ENCODE data around the gene GRID1. TPM values are rescaled to one million over a fixed set of nuclear protein-coding genes. Genes with fewer than 3 reads are reported as not detected.

GRID1 gene
- polyA plus RNA-seq, 4 donors, result 0.27 to 1.1 (median 0.40) TPM; not detected in 1

DNA sequence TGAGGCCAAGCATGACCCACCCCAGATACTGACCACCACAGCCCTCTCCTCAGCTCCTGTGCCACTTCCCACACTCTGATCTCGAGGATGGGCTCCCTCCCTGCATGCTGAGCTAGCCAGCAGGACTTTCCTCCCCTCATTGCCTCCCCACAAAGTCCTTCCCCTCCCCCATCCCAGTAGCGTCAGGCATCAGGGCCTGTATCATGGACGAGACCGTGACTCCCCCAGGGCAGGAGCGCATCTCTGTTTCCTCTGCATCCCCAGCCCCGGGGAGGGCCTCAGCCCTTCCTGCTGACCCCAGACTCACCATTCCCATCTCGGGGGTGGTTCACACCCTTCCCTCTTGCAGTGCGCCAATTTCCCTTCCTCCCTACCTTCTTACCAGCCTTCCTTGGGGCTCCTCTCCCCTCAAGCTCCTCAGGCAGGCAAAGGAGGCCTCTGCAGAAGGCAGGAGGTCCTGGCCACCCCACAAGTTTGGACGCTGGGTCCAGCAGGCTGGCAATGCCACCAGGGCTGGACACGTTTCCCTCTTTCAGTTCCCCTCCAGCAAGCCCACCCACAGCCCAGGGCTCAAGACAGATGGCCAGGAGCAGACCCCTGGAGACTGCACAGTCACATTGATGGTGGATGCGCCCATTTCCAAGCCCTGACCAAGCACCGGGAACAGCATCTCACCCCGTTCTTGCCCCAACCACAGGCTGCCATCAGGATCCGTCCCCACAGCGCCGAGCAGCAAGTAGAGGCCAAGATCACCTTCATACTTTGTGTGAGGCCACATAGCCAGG lies 36.5 kb downstream of the GRID1 start:
- H3K4me3 ChIP-seq (ENCODE audit: low read depth in 1 of 3, low read length in 3 of 3), result no peak overlapping the region
- H3K27ac ChIP-seq (ENCODE audit: low read depth in 1 of 3, low read length in 2 of 3), result no peak overlapping the region
- H3K27me3 ChIP-seq (ENCODE audit: control insufficient read depth in 3 of 3, insufficient read depth in 3 of 3, low read length in 3 of 3), result peaks cover 0 to 10% (median 0%) of the 10 kb centered on the region in 3 donors
- no peaks in the 10 kb centered on the region for H3K36me3 ChIP-seq (ENCODE audit: control insufficient read depth in 3 of 3, insufficient read depth in 2 of 3, low read depth in 1 of 3, low read length in 3 of 3)
- no peaks in the 10 kb centered on the region for H3K4me1 ChIP-seq (ENCODE audit: control insufficient read depth in 3 of 3, insufficient read depth in 2 of 3, low read depth in 1 of 3, low read length in 2 of 3)
- 74 to 81% (median 81%) methylated on average over 16 of the region's 16 CpGs for WGBS, 3 donors
- FAIRE-seq (no peak), DNase-seq (no peak)
- no peaks in the 10 kb centered on the region for H3K9me3 ChIP-seq (ENCODE audit: control insufficient read depth in 2 of 2, insufficient read depth in 1 of 2, low read depth in 1 of 2, low read length in 1 of 2)

DNA sequence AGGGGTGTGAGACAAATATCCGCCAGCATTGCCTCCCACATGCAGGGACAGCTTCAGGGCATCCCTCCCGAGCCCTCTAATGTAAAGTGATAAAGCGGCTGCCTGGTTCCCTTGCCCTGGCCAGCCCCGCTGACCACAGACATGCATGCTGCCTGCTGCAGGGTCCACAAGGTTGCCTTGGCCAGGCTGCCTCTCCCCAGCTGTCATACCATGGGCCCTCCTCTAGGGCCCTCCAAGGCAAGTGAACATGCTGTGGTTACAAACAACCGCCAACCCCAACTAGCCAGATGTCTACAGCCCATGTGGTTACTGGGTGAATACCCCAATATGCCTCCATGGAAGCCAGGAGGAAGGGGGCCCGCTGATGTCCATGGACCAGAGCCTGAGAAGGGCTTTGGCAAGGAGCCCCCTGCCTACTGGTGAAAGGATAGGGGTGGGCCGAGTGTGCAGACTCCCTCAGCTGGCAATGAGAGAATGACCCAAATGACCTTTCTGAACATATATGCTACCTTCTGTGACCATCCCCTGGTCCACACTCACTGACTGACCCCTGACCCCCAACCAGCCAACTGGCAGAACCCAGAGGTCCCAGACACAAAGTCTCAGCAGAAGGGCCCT lies 37.4 kb downstream of the GRID1 start:
- Histone ChIP-seq H3K27ac (ENCODE audit: low read depth in 1 of 3, low read length in 2 of 3) (no peak overlapping the region), H3K27me3 (ENCODE audit: control insufficient read depth in 3 of 3, insufficient read depth in 3 of 3, low read length in 3 of 3) (peaks cover 0 to 10% (median 0%) of the 10 kb centered on the region in 3 donors), H3K36me3 (ENCODE audit: control insufficient read depth in 3 of 3, insufficient read depth in 2 of 3, low read depth in 1 of 3, low read length in 3 of 3) (no peaks in the 10 kb centered on the region), H3K4me3 (ENCODE audit: low read depth in 1 of 3, low read length in 3 of 3) (no peak overlapping the region), H3K9me3 (ENCODE audit: control insufficient read depth in 2 of 2, insufficient read depth in 1 of 2, low read depth in 1 of 2, low read length in 1 of 2) (no peaks in the 10 kb centered on the region), H3K4me1 (ENCODE audit: control insufficient read depth in 3 of 3, insufficient read depth in 2 of 3, low read depth in 1 of 3, low read length in 2 of 3) (no peaks in the 10 kb centered on the region)
- 76 to 86% (median 77%) methylated on average over 7 of the region's 7 CpGs for WGBS, 3 donors
- no peak for FAIRE-seq
- no peak for DNase-seq

- FAIRE-seq (no peak), DNase-seq (no peak)
- WGBS, 3 donors, result 77 to 80% (median 78%) methylated on average over 7 of the region's 7 CpGs
- H3K4me1 ChIP-seq (ENCODE audit: control insufficient read depth in 3 of 3, insufficient read depth in 2 of 3, low read depth in 1 of 3, low read length in 2 of 3), result no peaks in the 10 kb centered on the region
- H3K36me3 ChIP-seq (ENCODE audit: control insufficient read depth in 3 of 3, insufficient read depth in 2 of 3, low read depth in 1 of 3, low read length in 3 of 3), result no peaks in the 10 kb centered on the region
- H3K27ac ChIP-seq (ENCODE audit: low read depth in 1 of 3, low read length in 2 of 3), result no peak overlapping the region
- H3K4me3 ChIP-seq (ENCODE audit: low read depth in 1 of 3, low read length in 3 of 3), result no peak overlapping the region
- H3K27me3 ChIP-seq (ENCODE audit: control insufficient read depth in 3 of 3, insufficient read depth in 3 of 3, low read length in 3 of 3), result peaks cover 0 to 7% (median 0%) of the 10 kb centered on the region in 3 donors
- H3K9me3 ChIP-seq (ENCODE audit: control insufficient read depth in 2 of 2, insufficient read depth in 1 of 2, low read depth in 1 of 2, low read length in 1 of 2), result no peaks in the 10 kb centered on the region
These were observed 38.5 kb downstream of the GRID1 start for GRCh38 chr10:86327954-86328725.

GRCh38 chr10:86325158-86325557 lies 41.4 kb downstream of the GRID1 start:
- FAIRE-seq, result no peak
- H3K4me3 ChIP-seq (ENCODE audit: low read depth in 1 of 3, low read length in 3 of 3), result no peak overlapping the region
- H3K4me1 ChIP-seq (ENCODE audit: control insufficient read depth in 3 of 3, insufficient read depth in 2 of 3, low read depth in 1 of 3, low read length in 2 of 3), result no peaks in the 10 kb centered on the region
- WGBS, 3 donors, result 55 to 73% (median 69%) methylated on average over 5 of the region's 5 CpGs
- H3K9me3 ChIP-seq (ENCODE audit: control insufficient read depth in 2 of 2, insufficient read depth in 1 of 2, low read depth in 1 of 2, low read length in 1 of 2), result no peaks in the 10 kb centered on the region
- H3K27ac ChIP-seq (ENCODE audit: low read depth in 1 of 3, low read length in 2 of 3), result no peak overlapping the region
- H3K27me3 ChIP-seq (ENCODE audit: control insufficient read depth in 3 of 3, insufficient read depth in 3 of 3, low read length in 3 of 3), result peaks cover 0 to 7% (median 0%) of the 10 kb centered on the region in 3 donors
- no peaks in the 10 kb centered on the region for H3K36me3 ChIP-seq (ENCODE audit: control insufficient read depth in 3 of 3, insufficient read depth in 2 of 3, low read depth in 1 of 3, low read length in 3 of 3)
- DNase-seq, result no peak

GRCh38 chr10:86321568-86321967 lies 45.0 kb downstream of the GRID1 start:
- no peak overlapping the region for H3K4me3 ChIP-seq (ENCODE audit: low read depth in 1 of 3, low read length in 3 of 3)
- H3K4me1 ChIP-seq (ENCODE audit: control insufficient read depth in 3 of 3, insufficient read depth in 2 of 3, low read depth in 1 of 3, low read length in 2 of 3), result no peaks in the 10 kb centered on the region
- H3K27ac ChIP-seq (ENCODE audit: low read depth in 1 of 3, low read length in 2 of 3), result no peak overlapping the region
- no peaks in the 10 kb centered on the region for H3K9me3 ChIP-seq (ENCODE audit: control insufficient read depth in 2 of 2, insufficient read depth in 1 of 2, low read depth in 1 of 2, low read length in 1 of 2)
- no peaks in the 10 kb centered on the region for H3K36me3 ChIP-seq (ENCODE audit: control insufficient read depth in 3 of 3, insufficient read depth in 2 of 3, low read depth in 1 of 3, low read length in 3 of 3)
- WGBS, 3 donors, result 79 to 81% (median 79%) methylated on average over 5 of the region's 5 CpGs
- H3K27me3 ChIP-seq (ENCODE audit: control insufficient read depth in 3 of 3, insufficient read depth in 3 of 3, low read length in 3 of 3), result peaks cover 0 to 6% (median 0%) of the 10 kb centered on the region in 3 donors
- FAIRE-seq, result no peak
- DNase-seq, result no peak

GRCh38 chr10:86319676-86320075 lies 46.9 kb downstream of the GRID1 start:
- FAIRE-seq, result no peak
- no peak overlapping the region for H3K4me3 ChIP-seq (ENCODE audit: low read depth in 1 of 3, low read length in 3 of 3)
- H3K4me1 ChIP-seq (ENCODE audit: control insufficient read depth in 3 of 3, insufficient read depth in 2 of 3, low read depth in 1 of 3, low read length in 2 of 3), result no peaks in the 10 kb centered on the region
- H3K36me3 ChIP-seq (ENCODE audit: control insufficient read depth in 3 of 3, insufficient read depth in 2 of 3, low read depth in 1 of 3, low read length in 3 of 3), result no peaks in the 10 kb centered on the region
- peaks cover 0 to 4% (median 0%) of the 10 kb centered on the region in 3 donors for H3K27me3 ChIP-seq (ENCODE audit: control insufficient read depth in 3 of 3, insufficient read depth in 3 of 3, low read length in 3 of 3)
- H3K9me3 ChIP-seq (ENCODE audit: control insufficient read depth in 2 of 2, insufficient read depth in 1 of 2, low read depth in 1 of 2, low read length in 1 of 2), result no peaks in the 10 kb centered on the region
- 38 to 64% (median 41%) methylated on average over 4 of the region's 4 CpGs for WGBS, 3 donors
- DNase-seq, result no peak
- H3K27ac ChIP-seq (ENCODE audit: low read depth in 1 of 3, low read length in 2 of 3), result no peak overlapping the region

DNA sequence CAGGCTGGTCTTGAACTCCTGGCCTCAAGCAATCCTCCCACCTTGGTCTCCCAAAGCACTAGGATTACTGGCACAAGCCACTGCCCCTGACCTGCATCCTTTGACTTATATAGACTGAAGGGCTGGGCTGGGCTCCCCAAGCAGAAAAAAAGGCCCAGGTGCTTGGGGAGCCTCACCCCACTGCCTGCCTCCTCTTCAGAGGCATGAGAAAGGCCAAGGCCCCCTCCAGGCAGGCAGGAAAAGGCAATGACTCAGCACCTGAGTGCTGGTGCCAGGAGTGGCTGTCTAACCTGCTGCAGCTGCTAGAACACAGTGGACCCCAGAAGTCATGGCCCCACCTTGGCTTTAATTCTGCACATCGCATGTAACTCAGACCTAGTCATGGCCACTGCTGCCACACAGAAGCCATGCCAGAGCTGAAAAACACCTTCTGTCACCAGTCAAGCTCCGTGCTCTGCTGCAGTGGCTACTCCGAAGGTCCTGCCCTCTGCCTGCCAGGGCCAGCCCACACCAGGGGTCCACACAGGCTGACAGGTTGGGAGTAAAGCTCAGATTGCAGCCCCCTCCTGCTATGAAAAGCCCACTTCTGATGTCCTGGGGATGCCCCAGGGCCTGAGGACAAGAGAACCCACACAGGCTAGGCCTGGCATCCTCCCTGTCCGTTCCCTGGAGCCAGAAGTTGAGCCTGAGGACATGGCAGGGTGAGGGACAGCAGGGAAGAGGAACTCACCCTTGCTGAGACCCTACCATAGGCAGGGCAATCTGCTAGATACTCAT lies 48.5 kb downstream of the GRID1 start:
- DNase-seq (no peak), FAIRE-seq (no peak)
- no peaks in the 10 kb centered on the region for H3K4me1 ChIP-seq (ENCODE audit: control insufficient read depth in 3 of 3, insufficient read depth in 2 of 3, low read depth in 1 of 3, low read length in 2 of 3)
- H3K36me3 ChIP-seq (ENCODE audit: control insufficient read depth in 3 of 3, insufficient read depth in 2 of 3, low read depth in 1 of 3, low read length in 3 of 3), result no peaks in the 10 kb centered on the region
- no peak overlapping the region for H3K4me3 ChIP-seq (ENCODE audit: low read depth in 1 of 3, low read length in 3 of 3)
- H3K9me3 ChIP-seq (ENCODE audit: control insufficient read depth in 2 of 2, insufficient read depth in 1 of 2, low read depth in 1 of 2, low read length in 1 of 2), result no peaks in the 10 kb centered on the region
- no peak overlapping the region for H3K27ac ChIP-seq (ENCODE audit: low read depth in 1 of 3, low read length in 2 of 3)
- 76 to 85% (median 80%) methylated on average over 4 of the region's 4 CpGs for WGBS, 3 donors
- peaks cover 0 to 4% (median 0%) of the 10 kb centered on the region in 3 donors for H3K27me3 ChIP-seq (ENCODE audit: control insufficient read depth in 3 of 3, insufficient read depth in 3 of 3, low read length in 3 of 3)

DNA sequence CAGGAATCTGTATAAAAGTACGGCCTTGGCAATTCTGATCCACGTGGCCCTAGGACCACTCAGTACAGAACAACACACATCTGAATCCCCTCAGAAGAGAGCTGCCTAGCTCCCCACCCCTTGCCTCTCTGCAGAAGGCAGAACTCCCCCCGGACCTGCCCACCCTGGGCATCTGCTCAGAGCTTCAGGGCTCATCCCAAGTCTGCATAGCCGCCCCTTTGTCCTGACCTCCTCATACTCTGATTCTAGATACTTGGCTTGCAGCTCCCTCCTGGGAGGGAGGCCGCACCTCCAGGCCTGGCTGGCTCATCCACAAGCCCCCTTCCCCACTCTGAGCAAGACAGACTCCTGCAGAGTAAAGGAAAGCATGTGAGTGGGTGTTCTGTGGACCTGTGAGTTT lies 49.6 kb downstream of the GRID1 start:
- Histone ChIP-seq H3K27me3 (ENCODE audit: control insufficient read depth in 3 of 3, insufficient read depth in 3 of 3, low read length in 3 of 3) (peaks cover 0 to 4% (median 0%) of the 10 kb centered on the region in 3 donors), H3K4me1 (ENCODE audit: control insufficient read depth in 3 of 3, insufficient read depth in 2 of 3, low read depth in 1 of 3, low read length in 2 of 3) (no peaks in the 10 kb centered on the region), H3K27ac (ENCODE audit: low read depth in 1 of 3, low read length in 2 of 3) (no peak overlapping the region), H3K36me3 (ENCODE audit: control insufficient read depth in 3 of 3, insufficient read depth in 2 of 3, low read depth in 1 of 3, low read length in 3 of 3) (no peaks in the 10 kb centered on the region), H3K9me3 (ENCODE audit: control insufficient read depth in 2 of 2, insufficient read depth in 1 of 2, low read depth in 1 of 2, low read length in 1 of 2) (no peaks in the 10 kb centered on the region), H3K4me3 (ENCODE audit: low read depth in 1 of 3, low read length in 3 of 3) (no peak overlapping the region)
- FAIRE-seq (no peak), DNase-seq (no peak)
- 50 to 72% (median 62%) methylated on average over 5 of the region's 5 CpGs for WGBS, 3 donors
